GM23338 (cell line): ENCODE data around the gene ILDR2. TPM values are rescaled to one million over a fixed set of nuclear protein-coding genes. Genes with fewer than 3 reads are reported as not detected.

Experiments
- ATAC-seq: fragments of 200-7000 bp; cut with Tn5 transposase; 3 replicates; pipeline ENCODE4 v1.9.1; 2020
- DNase-seq: peaks from one replicate; pipeline ENCODE4 v3.0.0-alpha.2; 2015; ENCODE audit warnings: low spot score
- H2AFZ ChIP-seq: fragments of 200-600 bp; sonication (generic); 2 replicates; pipeline ENCODE4 v1.8.0; 2016; ENCODE audit warnings: antibody characterized with exemption, mild to moderate bottlenecking, moderate library complexity
- H3F3A ChIP-seq: fragments of 200-600 bp; sonication (generic); replicated peaks from 2 replicates; pipeline ENCODE4 v1.8.0; 2017; ENCODE audit warnings: antibody characterized with exemption, mixed run types, low read depth
- H3K27ac ChIP-seq: fragments of 200-600 bp; sonication (generic); 2 replicates; pipeline ENCODE4 v1.6.1; 2016; ENCODE audit warnings: low read depth
- H3K27me3 ChIP-seq: fragments of 200-600 bp; sonication (generic); 2 replicates; pipeline ENCODE4 v1.8.0; 2016; ENCODE audit warnings: mild to moderate bottlenecking, mixed run types, moderate library complexity; ENCODE audit not compliant: insufficient read depth
- H3K36me3 ChIP-seq: fragments of 200-600 bp; sonication (generic); 2 replicates; pipeline ENCODE4 v1.8.0; 2016; ENCODE audit warnings: mild to moderate bottlenecking; ENCODE audit not compliant: insufficient read depth
- H3K4me1 ChIP-seq: fragments of 200-600 bp; sonication (generic); 2 replicates; pipeline ENCODE4 v1.8.0; 2016; ENCODE audit warnings: mild to moderate bottlenecking, moderate library complexity; ENCODE audit not compliant: insufficient read depth
- H3K4me2 ChIP-seq: fragments of 200-600 bp; sonication (generic); 2 replicates; pipeline ENCODE4 v1.7.1; 2017; ENCODE audit warnings: mixed run types
- H3K4me3 ChIP-seq: fragments of 200-600 bp; sonication (generic); 2 replicates; pipeline ENCODE4 v1.6.1; 2016; ENCODE audit warnings: mixed run types
- H3K79me2 ChIP-seq: fragments of 200-600 bp; sonication (generic); replicated peaks from 2 replicates; pipeline ENCODE4 v1.8.0; 2017; ENCODE audit warnings: mild to moderate bottlenecking; ENCODE audit not compliant: insufficient read depth
- H3K9me2 ChIP-seq: fragments of 200-600 bp; sonication (generic); 2 replicates; pipeline ENCODE4 v1.8.0; 2017; ENCODE audit not compliant: insufficient read depth
- H4K20me1 ChIP-seq: fragments of 200-600 bp; sonication (generic); replicated peaks from 2 replicates; pipeline ENCODE4 v1.8.0; 2017; ENCODE audit warnings: mild to moderate bottlenecking; ENCODE audit not compliant: insufficient read depth
- H3K27ac Mint-ChIP-seq: 2 replicates; pipeline ENCODE4 v1.8.0; 2020; ENCODE audit warnings: inconsistent platforms, mild to moderate bottlenecking, moderate library complexity, mixed read lengths
- H3K27me3 Mint-ChIP-seq: 3 replicates; pipeline ENCODE4 v1.8.0; 2022; ENCODE audit warnings: low read depth, mild to moderate bottlenecking, moderate library complexity, mixed read lengths, inconsistent platforms; ENCODE audit not compliant: insufficient read depth, poor library complexity
- H3K36me3 Mint-ChIP-seq: 3 replicates; pipeline ENCODE4 v1.8.0; 2021; ENCODE audit warnings: low read depth, mild to moderate bottlenecking, inconsistent platforms, moderate library complexity, mixed read lengths
- H3K4me1 Mint-ChIP-seq: 3 replicates; pipeline ENCODE4 v1.8.0; 2020; ENCODE audit warnings: mild to moderate bottlenecking, inconsistent platforms, mixed read lengths
- H3K4me3 Mint-ChIP-seq: 3 replicates; pipeline ENCODE4 v1.8.0; 2021; ENCODE audit warnings: moderate library complexity, mild to moderate bottlenecking, inconsistent platforms, mixed read lengths
- H3K9me3 Mint-ChIP-seq: 3 replicates; pipeline ENCODE4 v1.8.0; 2020; ENCODE audit warnings: moderate library complexity, mild to moderate bottlenecking, inconsistent platforms, mixed read lengths
- ETS1 ChIP-seq: IDR thresholded peaks from 2 replicates; pipeline ENCODE4 v1.6.1; 2016; ENCODE audit warnings: antibody characterized with exemption
- EZH2 ChIP-seq: fragments of 200-600 bp; sonication (generic); IDR thresholded peaks from one replicate; pipeline ENCODE4 v1.8.0; 2017; ENCODE audit warnings: antibody characterized with exemption, mild to moderate bottlenecking, low read depth; ENCODE audit not compliant: unreplicated experiment
- EZH2phosphoT487 ChIP-seq: fragments of 200-600 bp; sonication (generic); IDR thresholded peaks from one replicate; pipeline ENCODE4 v1.8.1; 2018; ENCODE audit warnings: antibody characterized with exemption; ENCODE audit not compliant: unreplicated experiment
- JUNB ChIP-seq: IDR thresholded peaks from one replicate; pipeline ENCODE4 v1.6.1; 2016; ENCODE audit warnings: antibody characterized with exemption; ENCODE audit not compliant: unreplicated experiment
- NANOG ChIP-seq: IDR thresholded peaks from 2 replicates; pipeline ENCODE4 v1.6.1; 2016; ENCODE audit warnings: antibody characterized with exemption, borderline replicate concordance
- POLR2AphosphoS5 ChIP-seq: IDR thresholded peaks from 2 replicates; pipeline ENCODE4 v1.6.1; 2016; ENCODE audit warnings: antibody characterized with exemption, low read depth
- STAT1 ChIP-seq: IDR thresholded peaks from one replicate; pipeline ENCODE4 v1.6.1; 2016; ENCODE audit warnings: antibody characterized with exemption; ENCODE audit not compliant: unreplicated experiment
- ZNF114 ChIP-seq: fragments of 250-450 bp; sonication (Bioruptor Pico); IDR thresholded peaks from 2 replicates; pipeline ENCODE4 v1.5.0; 2020; ENCODE audit warnings: mild to moderate bottlenecking, moderate library complexity
- ZNF331 ChIP-seq: fragments of 250-450 bp; sonication (Bioruptor Pico); IDR thresholded peaks from 2 replicates; pipeline ENCODE4 v1.5.0; 2020; ENCODE audit warnings: low read depth, mild to moderate bottlenecking, moderate library complexity
- polyA plus RNA-seq: library from polyadenylated mRNA; unstranded; fragments of >200 nt; fragmentation: Nextera tagmentation; extraction: Ambion mirVana; gene quantifications from 2 replicates; pipeline ENCODE4 v1.2.1, GENCODE V29; 2016
- total RNA-seq: library from RNA; depleted of rRNA; stranded (reverse); fragments of >200 nt; shearing (Covaris generic); gene quantifications from 2 replicates; pipeline ENCODE4 v1.2.3, GENCODE V29; 2014
- TF ChIP-seq, protein P1 (sequence below): fragments of 250-450 bp; sonication (Bioruptor Pico); IDR thresholded peaks from 2 replicates; pipeline ENCODE4 v1.5.0; 2020; ENCODE audit warnings: mild to moderate bottlenecking, moderate library complexity
- TF ChIP-seq, protein P2 (sequence below), 2 experiments: fragments of 200-600 bp in 1 of 2; sonication (generic) in 1 of 2; conservative IDR thresholded peaks; 2 replicates each; pipeline versions ENCODE4 v1.5.1 to v1.6.1; 2016 to 2017; ENCODE audit warnings: antibody characterized with exemption in 2 of 2, low read depth in 2 of 2, mild to moderate bottlenecking in 2 of 2, moderate library complexity in 1 of 2

The ILDR2 gene
- total and polyA plus RNA-seq, 2 experiments from 2014 or later, result 0.27 to 2.4 TPM

DNA sequence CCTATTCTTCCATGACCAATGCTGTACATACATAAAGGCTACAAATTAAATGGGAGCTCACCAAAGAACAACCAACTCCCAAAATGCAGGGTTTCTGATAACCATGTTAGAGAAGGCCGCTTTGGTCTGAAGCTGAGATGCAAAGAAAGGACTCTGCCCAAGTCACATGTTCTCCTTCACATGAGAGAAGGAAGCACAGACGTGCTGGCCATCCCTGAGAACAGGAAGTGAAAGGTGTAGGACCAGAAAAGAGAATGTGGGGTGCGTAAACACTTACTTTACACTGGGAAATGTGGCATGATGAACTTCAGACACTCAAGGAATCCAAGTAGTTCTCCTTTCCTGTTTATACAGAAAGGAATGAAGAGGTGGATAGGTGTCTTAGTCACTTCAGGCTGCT lies 67.6 kb downstream of the ILDR2 start (continued):
- TF ChIP-seq, protein P1, sequence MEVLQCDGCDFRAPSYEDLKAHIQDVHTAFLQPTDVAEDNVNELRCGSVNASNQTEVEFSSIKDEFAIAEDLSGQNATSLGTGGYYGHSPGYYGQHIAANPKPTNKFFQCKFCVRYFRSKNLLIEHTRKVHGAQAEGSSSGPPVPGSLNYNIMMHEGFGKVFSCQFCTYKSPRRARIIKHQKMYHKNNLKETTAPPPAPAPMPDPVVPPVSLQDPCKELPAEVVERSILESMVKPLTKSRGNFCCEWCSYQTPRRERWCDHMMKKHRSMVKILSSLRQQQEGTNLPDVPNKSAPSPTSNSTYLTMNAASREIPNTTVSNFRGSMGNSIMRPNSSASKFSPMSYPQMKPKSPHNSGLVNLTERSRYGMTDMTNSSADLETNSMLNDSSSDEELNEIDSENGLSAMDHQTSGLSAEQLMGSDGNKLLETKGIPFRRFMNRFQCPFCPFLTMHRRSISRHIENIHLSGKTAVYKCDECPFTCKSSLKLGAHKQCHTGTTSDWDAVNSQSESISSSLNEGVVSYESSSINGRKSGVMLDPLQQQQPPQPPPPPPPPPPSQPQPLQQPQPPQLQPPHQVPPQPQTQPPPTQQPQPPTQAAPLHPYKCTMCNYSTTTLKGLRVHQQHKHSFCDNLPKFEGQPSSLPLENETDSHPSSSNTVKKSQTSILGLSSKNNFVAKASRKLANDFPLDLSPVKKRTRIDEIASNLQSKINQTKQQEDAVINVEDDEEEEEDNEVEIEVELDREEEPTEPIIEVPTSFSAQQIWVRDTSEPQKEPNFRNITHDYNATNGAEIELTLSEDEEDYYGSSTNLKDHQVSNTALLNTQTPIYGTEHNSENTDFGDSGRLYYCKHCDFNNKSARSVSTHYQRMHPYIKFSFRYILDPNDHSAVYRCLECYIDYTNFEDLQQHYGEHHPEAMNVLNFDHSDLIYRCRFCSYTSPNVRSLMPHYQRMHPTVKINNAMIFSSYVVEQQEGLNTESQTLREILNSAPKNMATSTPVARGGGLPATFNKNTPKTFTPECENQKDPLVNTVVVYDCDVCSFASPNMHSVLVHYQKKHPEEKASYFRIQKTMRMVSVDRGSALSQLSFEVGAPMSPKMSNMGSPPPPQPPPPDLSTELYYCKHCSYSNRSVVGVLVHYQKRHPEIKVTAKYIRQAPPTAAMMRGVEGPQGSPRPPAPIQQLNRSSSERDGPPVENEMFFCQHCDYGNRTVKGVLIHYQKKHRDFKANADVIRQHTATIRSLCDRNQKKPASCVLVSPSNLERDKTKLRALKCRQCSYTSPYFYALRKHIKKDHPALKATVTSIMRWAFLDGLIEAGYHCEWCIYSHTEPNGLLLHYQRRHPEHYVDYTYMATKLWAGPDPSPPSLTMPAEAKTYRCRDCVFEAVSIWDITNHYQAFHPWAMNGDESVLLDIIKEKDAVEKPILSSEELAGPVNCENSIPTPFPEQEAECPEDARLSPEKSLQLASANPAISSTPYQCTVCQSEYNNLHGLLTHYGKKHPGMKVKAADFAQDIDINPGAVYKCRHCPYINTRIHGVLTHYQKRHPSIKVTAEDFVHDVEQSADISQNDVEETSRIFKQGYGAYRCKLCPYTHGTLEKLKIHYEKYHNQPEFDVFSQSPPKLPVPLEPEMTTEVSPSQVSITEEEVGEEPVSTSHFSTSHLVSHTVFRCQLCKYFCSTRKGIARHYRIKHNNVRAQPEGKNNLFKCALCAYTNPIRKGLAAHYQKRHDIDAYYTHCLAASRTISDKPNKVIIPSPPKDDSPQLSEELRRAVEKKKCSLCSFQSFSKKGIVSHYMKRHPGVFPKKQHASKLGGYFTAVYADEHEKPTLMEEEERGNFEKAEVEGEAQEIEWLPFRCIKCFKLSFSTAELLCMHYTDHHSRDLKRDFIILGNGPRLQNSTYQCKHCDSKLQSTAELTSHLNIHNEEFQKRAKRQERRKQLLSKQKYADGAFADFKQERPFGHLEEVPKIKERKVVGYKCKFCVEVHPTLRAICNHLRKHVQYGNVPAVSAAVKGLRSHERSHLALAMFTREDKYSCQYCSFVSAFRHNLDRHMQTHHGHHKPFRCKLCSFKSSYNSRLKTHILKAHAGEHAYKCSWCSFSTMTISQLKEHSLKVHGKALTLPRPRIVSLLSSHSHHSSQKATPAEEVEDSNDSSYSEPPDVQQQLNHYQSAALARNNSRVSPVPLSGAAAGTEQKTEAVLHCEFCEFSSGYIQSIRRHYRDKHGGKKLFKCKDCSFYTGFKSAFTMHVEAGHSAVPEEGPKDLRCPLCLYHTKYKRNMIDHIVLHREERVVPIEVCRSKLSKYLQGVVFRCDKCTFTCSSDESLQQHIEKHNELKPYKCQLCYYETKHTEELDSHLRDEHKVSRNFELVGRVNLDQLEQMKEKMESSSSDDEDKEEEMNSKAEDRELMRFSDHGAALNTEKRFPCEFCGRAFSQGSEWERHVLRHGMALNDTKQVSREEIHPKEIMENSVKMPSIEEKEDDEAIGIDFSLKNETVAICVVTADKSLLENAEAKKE (CRISPR knock-in tag), result no peak
- no peak for TF ChIP-seq ZNF331

DNA sequence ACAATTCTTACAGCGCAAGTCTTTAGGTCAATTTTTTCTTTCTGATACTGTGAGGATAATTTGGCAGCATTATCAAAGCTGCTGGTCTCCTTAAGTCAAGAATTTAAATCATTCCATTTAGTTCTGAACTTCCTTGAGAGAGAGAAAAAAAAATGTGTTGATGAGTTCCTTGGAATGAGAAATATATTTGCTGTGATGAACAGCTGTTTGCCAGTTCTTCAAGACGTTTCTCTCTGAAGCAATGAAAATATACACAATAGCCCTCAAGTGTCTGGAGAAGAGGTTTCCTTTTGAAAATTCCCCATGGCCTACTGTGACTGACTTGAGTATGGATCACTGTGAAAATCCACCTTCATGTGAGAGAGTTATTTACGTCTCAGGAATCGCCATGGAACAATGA lies 68.3 kb downstream of the ILDR2 start:
- H3K9me2 ChIP-seq, result no peaks in the 10 kb centered on the region
- H3K4me1 ChIP-seq, result no peaks in the 10 kb centered on the region
- H3K79me2 ChIP-seq, result no peaks in the 10 kb centered on the region
- Mint-ChIP-seq H3K27ac (no peak overlapping the region), H3K27me3 (peaks cover 4% of the 10 kb centered on the region), H3K4me3 (no peak overlapping the region), H3K36me3 (peaks cover 17% of the 10 kb centered on the region; the same call in 2 of the 3 replicates), H3K9me3 (peaks cover 17% of the 10 kb centered on the region), H3K4me1 (no peaks in the 10 kb centered on the region)
- H3K27ac ChIP-seq, result no peak overlapping the region
- no peaks in the 10 kb centered on the region for H3F3A ChIP-seq
- no peaks in the 10 kb centered on the region for H3K27me3 ChIP-seq
- no peak overlapping the region for H3K4me3 ChIP-seq
- 0 out of 2 replicates have a peak, but pooled peaks cover 2% of the 10 kb centered on the region for H3K36me3 ChIP-seq
- no peak overlapping the region for H3K4me2 ChIP-seq
- DNase-seq, result no peak
- no peak for ATAC-seq
- TF ChIP-seq ZNF114 (CRISPR knock-in tag) (no peak), NANOG (no peak), JUNB (no peak), ETS1 (no peak), EZH2phosphoT487 (no peak), EZH2 (no peak), POLR2AphosphoS5 (no peak), STAT1 (no peak)
- TF ChIP-seq, protein P2, sequence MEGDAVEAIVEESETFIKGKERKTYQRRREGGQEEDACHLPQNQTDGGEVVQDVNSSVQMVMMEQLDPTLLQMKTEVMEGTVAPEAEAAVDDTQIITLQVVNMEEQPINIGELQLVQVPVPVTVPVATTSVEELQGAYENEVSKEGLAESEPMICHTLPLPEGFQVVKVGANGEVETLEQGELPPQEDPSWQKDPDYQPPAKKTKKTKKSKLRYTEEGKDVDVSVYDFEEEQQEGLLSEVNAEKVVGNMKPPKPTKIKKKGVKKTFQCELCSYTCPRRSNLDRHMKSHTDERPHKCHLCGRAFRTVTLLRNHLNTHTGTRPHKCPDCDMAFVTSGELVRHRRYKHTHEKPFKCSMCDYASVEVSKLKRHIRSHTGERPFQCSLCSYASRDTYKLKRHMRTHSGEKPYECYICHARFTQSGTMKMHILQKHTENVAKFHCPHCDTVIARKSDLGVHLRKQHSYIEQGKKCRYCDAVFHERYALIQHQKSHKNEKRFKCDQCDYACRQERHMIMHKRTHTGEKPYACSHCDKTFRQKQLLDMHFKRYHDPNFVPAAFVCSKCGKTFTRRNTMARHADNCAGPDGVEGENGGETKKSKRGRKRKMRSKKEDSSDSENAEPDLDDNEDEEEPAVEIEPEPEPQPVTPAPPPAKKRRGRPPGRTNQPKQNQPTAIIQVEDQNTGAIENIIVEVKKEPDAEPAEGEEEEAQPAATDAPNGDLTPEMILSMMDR (conservative IDR thresholded peaks at IDR 0.05; ENCODE audit: low read depth in 2 of 2), result no peak
- no peaks in the 10 kb centered on the region for H4K20me1 ChIP-seq
- no peak overlapping the region for H2AFZ ChIP-seq
